Neural progenitor cell (in vitro differentiated cells): Measurements from ENCODE around the gene KLHL35.

Source experiments
- EZH2 ChIP-seq: fragments of 200-600 bp; sonication (generic); IDR thresholded peaks from 2 replicates; pipeline ENCODE4 v1.6.1; 2017; ENCODE audit warnings: antibody characterized with exemption, mild to moderate bottlenecking, moderate library complexity
- EZH2phosphoT487 ChIP-seq: fragments of 200-600 bp; sonication (generic); IDR thresholded peaks from 2 replicates; pipeline ENCODE4 v1.6.1; 2017; ENCODE audit warnings: antibody characterized with exemption
- TF ChIP-seq, protein P1 (sequence below): fragments of 200-600 bp; sonication (generic); IDR thresholded peaks from 2 replicates; pipeline ENCODE4 v1.5.1; 2017; ENCODE audit warnings: antibody characterized with exemption, mild to moderate bottlenecking

DNA sequence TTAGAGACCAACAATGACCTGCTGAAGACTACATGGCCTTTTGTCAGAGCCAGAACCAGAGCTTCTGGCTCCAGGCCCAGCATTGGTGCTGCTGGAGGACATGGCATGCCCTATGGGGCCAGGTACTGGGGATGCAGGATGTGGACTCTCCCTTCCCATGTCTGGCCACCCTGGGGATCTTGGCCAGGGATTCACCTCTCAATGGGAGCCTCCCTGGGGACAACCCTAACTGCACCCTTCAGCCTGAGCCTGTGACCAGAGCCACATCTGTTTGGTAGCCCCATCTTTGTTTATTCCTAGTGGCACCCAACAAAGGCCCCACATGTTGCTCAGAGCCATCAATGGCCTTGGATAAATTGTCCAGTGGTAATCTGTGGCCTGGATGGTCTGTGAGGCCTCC, 5.8 kb downstream of the KLHL35 start:
- TF ChIP-seq, protein P1, sequence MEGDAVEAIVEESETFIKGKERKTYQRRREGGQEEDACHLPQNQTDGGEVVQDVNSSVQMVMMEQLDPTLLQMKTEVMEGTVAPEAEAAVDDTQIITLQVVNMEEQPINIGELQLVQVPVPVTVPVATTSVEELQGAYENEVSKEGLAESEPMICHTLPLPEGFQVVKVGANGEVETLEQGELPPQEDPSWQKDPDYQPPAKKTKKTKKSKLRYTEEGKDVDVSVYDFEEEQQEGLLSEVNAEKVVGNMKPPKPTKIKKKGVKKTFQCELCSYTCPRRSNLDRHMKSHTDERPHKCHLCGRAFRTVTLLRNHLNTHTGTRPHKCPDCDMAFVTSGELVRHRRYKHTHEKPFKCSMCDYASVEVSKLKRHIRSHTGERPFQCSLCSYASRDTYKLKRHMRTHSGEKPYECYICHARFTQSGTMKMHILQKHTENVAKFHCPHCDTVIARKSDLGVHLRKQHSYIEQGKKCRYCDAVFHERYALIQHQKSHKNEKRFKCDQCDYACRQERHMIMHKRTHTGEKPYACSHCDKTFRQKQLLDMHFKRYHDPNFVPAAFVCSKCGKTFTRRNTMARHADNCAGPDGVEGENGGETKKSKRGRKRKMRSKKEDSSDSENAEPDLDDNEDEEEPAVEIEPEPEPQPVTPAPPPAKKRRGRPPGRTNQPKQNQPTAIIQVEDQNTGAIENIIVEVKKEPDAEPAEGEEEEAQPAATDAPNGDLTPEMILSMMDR = no peak
- no peak for TF ChIP-seq EZH2phosphoT487
- TF ChIP-seq EZH2 = no peak
